ENCODE results near the gene FBXO48.

Gene FBXO48

DNA sequence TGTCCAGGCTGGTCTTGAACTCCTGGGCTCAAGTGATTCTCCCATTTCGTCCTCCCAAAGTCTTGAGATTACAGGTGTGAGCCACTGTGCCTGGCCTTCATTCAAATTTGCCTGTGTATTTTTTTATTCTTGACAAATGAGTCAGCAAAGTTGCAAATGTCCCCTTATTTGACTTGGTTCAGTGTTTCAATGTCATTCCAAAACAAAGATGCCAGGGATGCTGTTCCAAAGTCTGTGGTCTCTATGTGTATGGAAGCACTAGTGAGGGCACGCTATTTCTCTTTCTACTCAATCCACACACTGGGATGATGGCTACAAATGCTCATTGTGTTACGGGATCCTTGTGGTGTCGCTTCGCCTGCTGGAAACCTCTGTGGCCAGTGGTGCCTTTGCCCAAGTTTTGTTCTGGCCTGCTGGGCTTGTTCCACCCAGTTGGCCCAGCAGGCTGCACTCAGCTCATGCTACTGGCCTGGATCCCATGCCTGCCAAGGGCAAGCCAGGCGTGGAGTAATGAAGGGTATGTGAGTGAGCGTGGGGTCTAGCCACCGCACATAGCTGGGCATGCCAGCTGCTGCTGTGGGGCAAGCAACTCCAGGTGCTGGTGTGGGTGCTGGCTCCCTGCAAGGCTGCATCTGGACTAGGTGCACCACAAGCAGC, 35.6 kb downstream of the FBXO48 start:
- no peak for DNase-seq (ENCODE audit: extremely low read depth, low read depth)
- TF ChIP-seq, protein P1, sequence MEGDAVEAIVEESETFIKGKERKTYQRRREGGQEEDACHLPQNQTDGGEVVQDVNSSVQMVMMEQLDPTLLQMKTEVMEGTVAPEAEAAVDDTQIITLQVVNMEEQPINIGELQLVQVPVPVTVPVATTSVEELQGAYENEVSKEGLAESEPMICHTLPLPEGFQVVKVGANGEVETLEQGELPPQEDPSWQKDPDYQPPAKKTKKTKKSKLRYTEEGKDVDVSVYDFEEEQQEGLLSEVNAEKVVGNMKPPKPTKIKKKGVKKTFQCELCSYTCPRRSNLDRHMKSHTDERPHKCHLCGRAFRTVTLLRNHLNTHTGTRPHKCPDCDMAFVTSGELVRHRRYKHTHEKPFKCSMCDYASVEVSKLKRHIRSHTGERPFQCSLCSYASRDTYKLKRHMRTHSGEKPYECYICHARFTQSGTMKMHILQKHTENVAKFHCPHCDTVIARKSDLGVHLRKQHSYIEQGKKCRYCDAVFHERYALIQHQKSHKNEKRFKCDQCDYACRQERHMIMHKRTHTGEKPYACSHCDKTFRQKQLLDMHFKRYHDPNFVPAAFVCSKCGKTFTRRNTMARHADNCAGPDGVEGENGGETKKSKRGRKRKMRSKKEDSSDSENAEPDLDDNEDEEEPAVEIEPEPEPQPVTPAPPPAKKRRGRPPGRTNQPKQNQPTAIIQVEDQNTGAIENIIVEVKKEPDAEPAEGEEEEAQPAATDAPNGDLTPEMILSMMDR (IDR thresholded peaks at IDR 0.05; ENCODE audit: low read depth, low read length, missing control alignments): no peak
- no peak overlapping the region for H3K4me3 ChIP-seq (replicated peaks; ENCODE audit: low read depth, low read length)

DNA sequence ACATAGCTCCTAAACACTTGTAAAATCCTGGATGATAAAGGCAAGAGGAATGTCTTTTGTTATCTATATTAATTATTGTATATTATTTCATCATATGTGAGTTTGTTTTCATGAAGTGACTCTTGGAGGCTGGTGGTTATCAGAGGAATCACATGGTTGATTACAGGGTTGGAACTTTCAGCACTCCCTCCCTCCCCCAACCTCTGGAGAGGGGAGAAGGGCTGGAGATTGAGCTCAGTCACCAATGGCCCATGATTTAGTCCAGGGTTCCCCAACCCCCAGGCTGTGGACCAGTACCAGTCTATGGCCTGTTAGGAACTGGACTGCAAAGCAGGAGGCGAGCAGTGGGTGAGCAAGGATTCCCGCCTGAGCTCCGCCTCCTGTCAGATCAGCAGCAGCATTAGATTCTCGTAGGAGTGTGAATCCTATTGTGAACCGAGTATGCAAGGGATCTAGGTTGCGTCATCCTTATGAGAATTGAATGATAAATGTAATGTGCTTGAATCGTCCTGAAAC, 37.7 kb downstream of the FBXO48 start:
- TF ChIP-seq, protein P1 (IDR thresholded peaks at IDR 0.05; ENCODE audit: low read depth, low read length, missing control alignments): no peak
- H3K4me3 ChIP-seq (replicated peaks; ENCODE audit: low read depth, low read length): no peak overlapping the region
- DNase-seq (ENCODE audit: extremely low read depth, low read depth): no peak

DNA sequence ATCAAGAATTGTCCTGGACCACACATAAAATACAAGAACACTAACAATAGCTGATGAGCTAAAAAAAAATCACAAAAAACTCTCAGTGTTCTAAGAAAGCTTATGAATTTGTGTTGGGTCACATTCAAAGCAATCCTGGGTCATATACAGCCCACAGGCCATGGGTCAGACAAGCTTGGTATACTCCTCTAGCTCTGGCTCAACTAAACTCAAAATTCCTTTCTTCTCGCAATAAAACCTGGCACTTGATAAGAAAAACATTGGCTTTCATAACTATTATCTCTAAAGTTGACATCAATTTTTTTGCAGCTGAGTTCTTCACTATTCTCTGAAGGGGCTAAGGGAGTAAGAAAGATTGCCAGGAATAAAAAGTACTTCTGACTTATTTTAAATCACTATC, 38.3 kb downstream of the FBXO48 start:
- TF ChIP-seq, protein P1 (IDR thresholded peaks at IDR 0.05; ENCODE audit: low read depth, low read length, missing control alignments): no peak
- no peak for DNase-seq (ENCODE audit: extremely low read depth, low read depth)
- H3K4me3 ChIP-seq (replicated peaks; ENCODE audit: low read depth, low read length): no peak overlapping the region

DNA sequence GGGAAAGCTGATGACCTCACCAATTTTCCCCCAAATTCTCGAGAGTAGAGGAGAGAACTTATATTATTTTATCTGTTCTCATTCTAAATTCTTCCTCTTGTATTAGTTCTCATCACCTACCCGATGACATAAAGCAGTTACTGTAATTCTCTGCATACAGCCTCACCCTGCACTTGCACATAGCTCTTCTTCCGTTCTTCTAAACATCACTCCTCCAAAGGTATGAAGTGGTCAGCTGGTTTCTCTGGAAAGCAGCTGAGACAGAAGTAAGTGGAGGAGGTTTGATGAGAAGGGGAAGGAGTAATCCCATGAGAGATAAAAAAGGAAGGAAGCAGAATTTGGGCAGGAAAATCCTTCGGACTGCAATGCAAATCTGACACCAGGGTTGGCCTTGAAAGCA, 39.0 kb downstream of the FBXO48 start:
- no peak overlapping the region for H3K4me3 ChIP-seq (replicated peaks; ENCODE audit: low read depth, low read length)
- TF ChIP-seq, protein P1 (IDR thresholded peaks at IDR 0.05; ENCODE audit: low read depth, low read length, missing control alignments): no peak
- DNase-seq (ENCODE audit: extremely low read depth, low read depth): no peak

DNA sequence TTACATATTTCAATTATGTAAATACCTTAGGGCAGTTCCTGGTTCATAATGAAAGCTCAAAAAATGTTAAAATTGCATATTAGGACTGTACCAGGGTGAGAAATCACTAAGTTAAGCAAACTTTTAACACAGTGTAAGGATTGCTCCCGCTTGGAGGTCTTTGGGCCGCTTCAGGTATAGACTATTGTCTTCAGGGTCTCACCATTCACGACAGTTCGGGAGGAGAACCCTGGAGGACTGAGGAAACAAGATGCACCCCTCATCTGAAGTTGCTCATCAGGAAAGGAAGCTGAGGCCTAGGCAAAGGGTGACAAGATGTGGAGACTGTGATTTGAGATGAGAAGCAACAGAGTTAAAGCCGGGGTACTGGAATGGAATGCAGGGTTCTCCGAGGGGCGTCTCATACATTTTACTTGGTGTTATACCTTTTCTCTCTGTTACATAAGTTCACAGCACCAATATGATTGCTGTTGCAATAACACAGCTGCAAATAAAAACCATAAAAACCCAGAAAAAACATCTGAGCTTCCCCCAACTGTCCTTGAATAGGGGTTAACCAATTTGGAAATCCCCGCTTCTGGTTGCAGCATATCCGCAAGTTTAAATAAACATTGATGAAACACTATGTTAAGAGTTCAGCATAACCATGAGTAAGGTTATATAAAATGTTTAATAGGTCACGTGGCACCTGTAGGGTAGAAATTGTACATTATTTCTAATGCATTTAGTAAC, 40.1 kb downstream of the FBXO48 start:
- H3K4me3 ChIP-seq (replicated peaks; ENCODE audit: low read depth, low read length): no peak overlapping the region
- TF ChIP-seq, protein P1 (IDR thresholded peaks at IDR 0.05; ENCODE audit: low read depth, low read length, missing control alignments): no peak
- no peak for DNase-seq (ENCODE audit: extremely low read depth, low read depth)

DNA sequence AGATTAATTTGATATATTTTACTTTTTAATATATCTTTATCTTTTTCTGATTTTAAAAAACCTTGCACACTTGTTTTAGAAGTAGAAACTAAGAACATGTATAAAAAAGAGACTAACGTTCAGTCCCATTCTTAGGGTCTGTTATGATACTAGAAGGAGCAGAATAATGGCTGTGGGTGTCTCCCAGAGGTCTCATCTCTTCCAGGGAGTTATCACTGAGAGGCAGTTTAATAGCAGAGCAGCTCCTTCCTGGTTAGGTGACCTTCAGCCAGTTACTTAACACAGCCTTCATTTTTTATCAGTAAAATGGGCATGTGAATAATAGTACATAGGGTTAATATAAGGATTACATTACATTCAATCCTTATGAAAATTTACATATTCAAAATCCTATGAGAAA, 40.6 kb downstream of the FBXO48 start:
- TF ChIP-seq, protein P1 (IDR thresholded peaks at IDR 0.05; ENCODE audit: low read depth, low read length, missing control alignments): no peak
- DNase-seq (ENCODE audit: extremely low read depth, low read depth): no peak
- no peak overlapping the region for H3K4me3 ChIP-seq (replicated peaks; ENCODE audit: low read depth, low read length)
